Lower leg skin (tissue), 4 donors: ENCODE results near the gene ITPRID2. TPM values are rescaled to one million over a fixed set of nuclear protein-coding genes. Genes with fewer than 3 reads are reported as not detected.

ENCODE experiments used
- DNase-seq, 2 donors: peaks; one replicate each; pipeline ENCODE4 v3.0.0-alpha.2; 2019; ENCODE audit warnings: low spot score in 2 of 2
- H3K4me3 ChIP-seq: fragments of 200-600 bp; sonication (generic); 2 replicates; pipeline ENCODE4 v1.5.1; 2017; ENCODE audit warnings: mild to moderate bottlenecking, low read depth; ENCODE audit not compliant: poor library complexity, severe bottlenecking
- POLR2A ChIP-seq, 2 donors: fragments of 450-650 bp; IDR thresholded peaks; one replicate each; pipeline ENCODE4 v1.6.1; 2016 to 2017; ENCODE audit warnings: antibody characterized with exemption in 2 of 2, mild to moderate bottlenecking in 1 of 2, moderate library complexity in 1 of 2
- WGBS, 2 donors: methylation state at CpG; one replicate each; pipeline ENCODE4 v1.1.5; 2018; 5-methylcytosine and 5-hydroxymethylcytosine counted together
- intact Hi-C: fragments of 100-400 bp; cut with DNase I; formaldehyde crosslinking; loops from one replicate; pipeline ENCODE4 v1.15.0; 2023; ENCODE audit warnings: low total_unique reads
- total RNA-seq, 4 donors: library from RNA; depleted of rRNA; stranded (reverse); fragments of >200 nt; gene quantifications; one replicate each; pipeline ENCODE4 v1.1.0, GENCODE V29; 2016
- TF ChIP-seq, protein P1 (sequence below), 3 donors: fragments of 450-650 bp; IDR thresholded peaks; one replicate each; pipeline ENCODE4 v1.5.1; 2016; ENCODE audit warnings: antibody characterized with exemption in 3 of 3, mild to moderate bottlenecking in 3 of 3, moderate library complexity in 2 of 3

The ITPRID2 gene
- total RNA-seq, 4 donors from 2014 or later, result 244 to 301 (median 256) TPM

GRCh38 chr2:181902625-181903024 lies 11.1 kb downstream of the ITPRID2 start:
- intact Hi-C loops, result loop anchor here (10.0 kb wide), 1 partner anchor 148 kb away; no protein-coding TSS in a partner anchor
- TF ChIP-seq, protein P1, sequence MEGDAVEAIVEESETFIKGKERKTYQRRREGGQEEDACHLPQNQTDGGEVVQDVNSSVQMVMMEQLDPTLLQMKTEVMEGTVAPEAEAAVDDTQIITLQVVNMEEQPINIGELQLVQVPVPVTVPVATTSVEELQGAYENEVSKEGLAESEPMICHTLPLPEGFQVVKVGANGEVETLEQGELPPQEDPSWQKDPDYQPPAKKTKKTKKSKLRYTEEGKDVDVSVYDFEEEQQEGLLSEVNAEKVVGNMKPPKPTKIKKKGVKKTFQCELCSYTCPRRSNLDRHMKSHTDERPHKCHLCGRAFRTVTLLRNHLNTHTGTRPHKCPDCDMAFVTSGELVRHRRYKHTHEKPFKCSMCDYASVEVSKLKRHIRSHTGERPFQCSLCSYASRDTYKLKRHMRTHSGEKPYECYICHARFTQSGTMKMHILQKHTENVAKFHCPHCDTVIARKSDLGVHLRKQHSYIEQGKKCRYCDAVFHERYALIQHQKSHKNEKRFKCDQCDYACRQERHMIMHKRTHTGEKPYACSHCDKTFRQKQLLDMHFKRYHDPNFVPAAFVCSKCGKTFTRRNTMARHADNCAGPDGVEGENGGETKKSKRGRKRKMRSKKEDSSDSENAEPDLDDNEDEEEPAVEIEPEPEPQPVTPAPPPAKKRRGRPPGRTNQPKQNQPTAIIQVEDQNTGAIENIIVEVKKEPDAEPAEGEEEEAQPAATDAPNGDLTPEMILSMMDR (IDR thresholded peaks at IDR 0.05), result no peak
- TF ChIP-seq POLR2A (IDR thresholded peaks at IDR 0.05), result no peak
- WGBS, 2 donors, result 62 to 76% methylated on average over 3 of the region's 3 CpGs
- no peak overlapping the region for H3K4me3 ChIP-seq
- no peak for DNase-seq

DNA sequence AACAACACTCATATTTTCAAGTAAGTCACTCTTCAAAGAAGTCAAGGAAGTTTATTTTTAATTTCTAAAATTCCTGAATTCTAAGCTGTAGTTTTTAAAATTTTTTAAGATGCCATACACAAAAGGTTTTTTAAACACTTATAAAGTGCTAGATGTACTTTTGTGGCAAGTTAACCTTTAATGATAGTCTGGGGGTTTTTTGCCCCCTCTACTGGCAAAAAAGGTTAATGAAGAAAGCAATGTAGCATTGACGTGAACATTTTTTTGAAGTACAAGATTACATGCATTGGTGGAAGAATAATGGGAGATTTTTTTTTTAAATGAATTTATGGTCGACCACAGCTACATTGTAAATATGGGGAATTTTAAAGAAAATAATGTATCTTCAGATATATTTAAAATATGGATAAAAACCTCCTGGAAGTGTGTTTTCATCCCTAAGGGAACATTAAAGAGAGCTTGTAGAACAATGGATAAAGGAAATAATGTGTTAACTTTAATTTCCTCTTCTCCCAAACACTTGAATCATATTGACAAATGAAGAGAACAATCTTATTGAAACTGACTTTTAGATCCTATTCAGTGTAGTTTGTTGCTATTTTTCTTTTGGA lies 12.6 kb downstream of the ITPRID2 start:
- no peak for TF ChIP-seq POLR2A (IDR thresholded peaks at IDR 0.05)
- TF ChIP-seq, protein P1 (IDR thresholded peaks at IDR 0.05), result no peak
- DNase-seq, result no peak
- WGBS, 2 donors, result 25 to 31% methylated on average over 2 of the region's 2 CpGs
- intact Hi-C loops, result loop anchor here (10.0 kb wide), 1 partner anchor 149 kb away; no protein-coding TSS in a partner anchor
- H3K4me3 ChIP-seq, result no peak overlapping the region

DNA sequence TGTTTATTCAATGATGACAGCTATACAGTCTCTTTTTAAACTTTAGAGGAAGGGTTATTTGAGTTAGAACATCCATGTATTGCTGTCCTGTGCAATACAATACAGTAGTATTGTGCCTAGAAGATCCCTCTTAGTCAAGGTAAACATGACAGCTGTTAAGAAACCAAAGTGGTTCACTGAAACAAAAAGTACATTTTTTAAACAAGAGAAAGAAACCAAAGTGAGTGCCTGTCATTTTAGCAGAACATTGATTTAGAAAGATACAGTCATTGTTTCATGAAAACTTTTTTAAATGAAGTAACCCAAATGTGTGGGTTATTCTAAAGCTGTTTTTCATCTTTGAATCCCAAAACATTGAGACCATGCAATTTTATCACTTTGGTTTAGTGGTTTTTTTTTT lies 15.5 kb downstream of the ITPRID2 start:
- DNase-seq, result no peak
- no peak for TF ChIP-seq POLR2A (IDR thresholded peaks at IDR 0.05)
- TF ChIP-seq, protein P1 (IDR thresholded peaks at IDR 0.05), result no peak
- no peak overlapping the region for H3K4me3 ChIP-seq
- intact Hi-C loops, result loop anchor here (10.0 kb wide), 1 partner anchor 152 kb away; no protein-coding TSS in a partner anchor

DNA sequence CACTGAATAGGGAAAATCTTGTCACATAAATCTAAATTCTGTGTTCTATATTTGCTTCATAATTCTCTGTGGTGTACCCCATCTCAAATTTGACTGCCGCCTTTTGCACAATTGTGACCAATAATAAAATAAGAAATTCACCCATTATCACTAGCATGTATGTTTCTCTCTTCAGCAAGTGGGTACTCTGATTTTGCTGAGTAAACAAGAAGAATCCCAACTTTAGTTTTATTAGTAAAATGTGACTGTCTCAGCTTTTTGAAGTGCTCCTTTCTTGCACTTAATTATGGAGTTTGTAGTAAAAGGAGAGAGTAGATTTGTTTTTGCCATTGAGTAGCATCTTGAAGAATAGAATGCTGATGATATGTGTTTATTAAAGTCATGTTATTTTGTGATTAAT lies 16.1 kb downstream of the ITPRID2 start:
- intact Hi-C loops, result loop anchor here (10.0 kb wide), 1 partner anchor 153 kb away; no protein-coding TSS in a partner anchor
- WGBS, 2 donors, result 98% methylated on average over 1 of the region's 1 CpG
- DNase-seq, result no peak

DNA sequence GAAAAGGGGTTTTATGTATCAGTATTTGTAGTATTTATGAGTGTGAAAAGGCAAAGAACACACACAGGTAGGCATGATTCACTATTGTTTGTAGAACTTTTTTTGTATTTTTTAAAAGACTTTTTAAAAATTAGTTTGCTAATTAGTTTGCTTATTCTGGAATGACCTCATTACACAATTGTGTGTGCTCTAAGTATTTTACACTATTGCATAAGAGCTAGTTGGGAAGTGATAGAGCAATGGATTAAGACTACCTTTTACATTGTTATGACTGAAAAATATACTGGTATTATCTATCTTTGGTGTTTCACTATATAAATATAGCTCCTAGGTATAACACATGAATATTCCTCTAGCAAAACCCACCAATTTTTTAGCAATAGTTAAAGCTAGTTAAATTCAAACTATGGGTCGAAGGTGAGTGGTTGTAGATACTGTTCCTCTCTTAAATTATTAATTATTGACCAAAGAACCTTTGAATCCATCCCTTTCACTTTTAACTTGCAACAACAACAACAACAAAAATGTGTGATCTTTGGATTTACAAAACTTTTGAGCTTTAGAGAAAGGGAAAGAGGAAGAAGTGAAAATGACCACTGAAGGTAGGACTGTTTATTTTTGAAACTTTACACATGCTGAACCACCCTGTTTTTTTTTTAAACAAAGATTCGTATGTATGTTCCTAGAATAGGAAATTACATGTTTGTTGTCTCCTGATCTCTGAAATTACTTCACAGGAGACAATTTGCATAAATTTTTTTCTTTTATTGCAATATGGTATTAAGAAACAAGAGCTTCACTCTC lies 18.7 kb downstream of the ITPRID2 start:
- DNase-seq, result no peak
- WGBS, 2 donors, result 58 to 67% methylated on average over 2 of the region's 2 CpGs
- H3K4me3 ChIP-seq, result no peak overlapping the region
- intact Hi-C loops, result no loop called here
- TF ChIP-seq POLR2A (IDR thresholded peaks at IDR 0.05), result no peak
- TF ChIP-seq, protein P1 (IDR thresholded peaks at IDR 0.05), result no peak

More for the DNA sequence above, 16.1 kb downstream of the ITPRID2 start:
- no peak overlapping the region for H3K4me3 ChIP-seq
- TF ChIP-seq, protein P1 (IDR thresholded peaks at IDR 0.05), result no peak
- no peak for TF ChIP-seq POLR2A (IDR thresholded peaks at IDR 0.05)
